K562 (cell line): Measurements from ENCODE around the gene TNF. TPM values are rescaled to one million over a fixed set of nuclear protein-coding genes. Genes with fewer than 3 reads are reported as not detected.

ENCODE experiments used
- ATAC-seq: fragments of 200-7000 bp; cut with Tn5 transposase; 3 replicates; pipeline ENCODE4 v1.9.1; 2020; ENCODE audit warnings: moderate library complexity
- BruUV-seq: library from RNA; stranded (reverse); fragments of 400-500 nt; replicated peaks from 2 replicates; lab custom pipeline; 2021; lab: Mats Ljungman, UMichigan
- CTCF ChIA-PET: fragments of 300-600 bp; formaldehyde crosslinking; extraction: SDS; loops from one replicate; lab custom pipeline; 2021; ENCODE audit warnings: low intra/inter-chr PET ratio; lab: Yijun Ruan, JAX
- POLR2A ChIA-PET: fragments of 300-600, 350-650 bp; sonication (Branson Sonifier 250); formaldehyde crosslinking; extraction: SDS; loops from one replicate; lab custom pipeline; 2021; ENCODE audit warnings: antibody characterized with exemption, inconsistent platforms; lab: Yijun Ruan, JAX
- DNase-seq, 4 experiments: peaks; one replicate each; pipeline versions ENCODE4 v3.0.0 to v3.0.0-alpha.2; 2011 to 2018; ENCODE audit warnings: low spot score in 3 of 4, mixed read lengths in 3 of 4; ENCODE audit errors: extremely low read depth in 1 of 4
- FAIRE-seq: peaks from 2 replicates; lab custom pipeline; 2011; peaks lifted over from hg19 to GRCh38; lab: Jason Lieb, UNC
- H2AFZ ChIP-seq: 2 replicates; pipeline ENCODE4 v1.6.0; 2011; ENCODE audit warnings: low read depth, low read length, control low read depth, inconsistent platforms
- H3K27ac ChIP-seq: fragments of 200-600 bp; 3 replicates; pipeline ENCODE4 v1.8.0; 2011; ENCODE audit warnings: low read depth, mild to moderate bottlenecking, control low read depth, inconsistent platforms, low read length, moderate library complexity, mixed read lengths; ENCODE audit errors: extremely low read depth
- H3K27me3 ChIP-seq, 2 experiments: fragments of 300-600 bp in 1 of 2; 2 replicates in 1 of 2; 3 replicates in 1 of 2; pipeline versions ENCODE4 v1.6.0 to v1.8.0; 2011; ENCODE audit warnings: inconsistent platforms in 2 of 2, low read length in 2 of 2, mild to moderate bottlenecking in 1 of 2, mixed read lengths in 1 of 2, moderate library complexity in 1 of 2; ENCODE audit not compliant: control insufficient read depth in 2 of 2, insufficient read depth in 2 of 2
- H3K36me3 ChIP-seq: fragments of 300-600 bp; 3 replicates; pipeline ENCODE4 v1.8.0; 2011; ENCODE audit warnings: mild to moderate bottlenecking, low read length, inconsistent platforms; ENCODE audit not compliant: control insufficient read depth, insufficient read depth
- H3K4me1 ChIP-seq, 2 experiments: fragments of 200-600 bp in 1 of 2; replicated peaks in 1 of 2; 2 replicates in 1 of 2; 3 replicates in 1 of 2; pipeline versions ENCODE4 v1.5.1 to v1.8.0; 2011; ENCODE audit warnings: inconsistent platforms in 2 of 2, low read length in 2 of 2, mild to moderate bottlenecking in 1 of 2, mixed read lengths in 1 of 2, moderate library complexity in 1 of 2; ENCODE audit not compliant: control insufficient read depth in 2 of 2, insufficient read depth in 2 of 2
- H3K4me2 ChIP-seq: 2 replicates; pipeline ENCODE4 v1.6.1; 2011; ENCODE audit warnings: low read length, control low read depth, inconsistent platforms, mixed read lengths; ENCODE audit not compliant: insufficient read depth
- H3K4me3 ChIP-seq: fragments of 200-600 bp; sonication (generic), shearing (Covaris generic); 2 replicates; pipeline ENCODE4 v1.5.1; 2016; ENCODE audit warnings: control low read depth, inconsistent platforms
- H3K79me2 ChIP-seq: fragments of 200-600 bp; 3 replicates; pipeline ENCODE4 v1.8.0; 2011; ENCODE audit warnings: low read length, inconsistent platforms; ENCODE audit not compliant: control insufficient read depth, insufficient read depth
- H3K9ac ChIP-seq, 2 experiments: 2 replicates each; pipeline versions ENCODE4 v1.6.0 to v1.6.1; 2011; ENCODE audit warnings: low read depth in 2 of 2, low read length in 2 of 2, control low read depth in 1 of 2, inconsistent platforms in 1 of 2, mild to moderate bottlenecking in 1 of 2, mixed read lengths in 1 of 2; ENCODE audit not compliant: insufficient read depth in 1 of 2
- H3K9me1 ChIP-seq: one replicate; pipeline ENCODE4 v1.6.0; 2011; ENCODE audit warnings: inconsistent platforms, mild to moderate bottlenecking, low read length, moderate library complexity; ENCODE audit not compliant: control insufficient read depth, insufficient read depth
- H3K9me3 ChIP-seq: replicated peaks from 2 replicates; pipeline ENCODE4 v1.5.1; 2011; ENCODE audit warnings: low read depth, low read length, inconsistent platforms; ENCODE audit not compliant: control insufficient read depth, insufficient read depth
- H4K20me1 ChIP-seq: replicated peaks from 2 replicates; pipeline ENCODE4 v1.6.1; 2011; ENCODE audit warnings: low read length, inconsistent platforms, mixed read lengths; ENCODE audit not compliant: control insufficient read depth, insufficient read depth
- EP400 ChIP-seq: fragments of 450-650 bp; IDR thresholded peaks from 2 replicates; pipeline ENCODE4 v1.6.1; 2017; ENCODE audit warnings: antibody characterized with exemption, mild to moderate bottlenecking, moderate library complexity
- LEF1 ChIP-seq: fragments of 450-650 bp; IDR thresholded peaks from 2 replicates; pipeline ENCODE4 v1.6.1; 2016; ENCODE audit warnings: mild to moderate bottlenecking
- U2AF1 ChIP-seq: fragments of 200-400 bp; formaldehyde crosslinking; optimal IDR thresholded peaks from 2 replicates; pipeline ENCODE3; 2017; ENCODE audit warnings: mild to moderate bottlenecking, low read depth, low read length, moderate library complexity
- WGBS: fragments of 100-300 bp; shearing (Covaris generic); methylation state at CpG from one replicate; pipeline ENCODE4 v1.1.6; 2016; ENCODE audit warnings: low coverage, mixed read lengths; ENCODE audit not compliant: insufficient coverage; ENCODE audit errors: missing lambda C conversion rate; 5-methylcytosine and 5-hydroxymethylcytosine counted together
- in situ Hi-C: fragments of 300-500 bp; cut with MboI; formaldehyde crosslinking; loops from 4 replicates; pipeline ENCODE4 v1.15.0; 2018; ENCODE audit warnings: inconsistent platforms, mixed read lengths
- intact Hi-C: fragments of 100-400 bp; cut with micrococcal nuclease; formaldehyde crosslinking; loops from 2 replicates; pipeline ENCODE4 v1.14.2; 2022
- polyA plus RNA-seq, 8 experiments: library from polyadenylated mRNA; depleted of rRNA in 4 of 8; stranded (reverse) in 5 of 8; unstranded in 3 of 8; fragments of >200 nt; fragmentation: Nextera tagmentation in 2 of 8; fragmentation: Illumina TruSeq in 1 of 8; extraction: Ambion mirVana in 2 of 8; extraction: Trizol in 1 of 8; gene quantifications; 2 replicates each; pipeline versions ENCODE4 v1.2.1 to v1.2.3, GENCODE V29; 2011 to 2014; ENCODE audit warnings: inconsistent platforms in 1 of 8, missing spikeins in 1 of 8
- total RNA-seq, 7 experiments: library from RNA; depleted of rRNA in 6 of 7; stranded (reverse); fragments of >200 nt in 6 of 7; fragmentation: Illumina TruSeq in 2 of 7; extraction: Trizol in 2 of 7; gene quantifications; 2 replicates each; pipeline versions ENCODE4 v1.2.1 to v1.2.3, GENCODE V29; 2011 to 2021; ENCODE audit warnings: low replicate concordance in 1 of 7
- TF ChIP-seq, protein P1 (sequence below): sonication (generic); formaldehyde crosslinking; IDR thresholded peaks from 2 replicates; pipeline ENCODE4 v1.8.1; 2023; ENCODE audit warnings: mild to moderate bottlenecking, missing genetic modification reagents
- TF ChIP-seq, protein P2 (sequence below): fragments of 450-650 bp; IDR thresholded peaks from 2 replicates; pipeline ENCODE4 v1.6.1; 2016
- TF ChIP-seq, protein P3 (sequence below), 2 experiments: fragments of 450-650 bp; conservative IDR thresholded peaks; 2 replicates each; pipeline ENCODE4 v1.6.1; 2017; ENCODE audit warnings: mild to moderate bottlenecking in 2 of 2, moderate library complexity in 2 of 2

Gene TNF
- total and polyA plus RNA-seq, 9 of the 15 experiments (the other 6 are each of a cell fraction or from before 2014, with no cell fraction given) = 0.08 to 0.40 TPM; not detected in 7

DNA sequence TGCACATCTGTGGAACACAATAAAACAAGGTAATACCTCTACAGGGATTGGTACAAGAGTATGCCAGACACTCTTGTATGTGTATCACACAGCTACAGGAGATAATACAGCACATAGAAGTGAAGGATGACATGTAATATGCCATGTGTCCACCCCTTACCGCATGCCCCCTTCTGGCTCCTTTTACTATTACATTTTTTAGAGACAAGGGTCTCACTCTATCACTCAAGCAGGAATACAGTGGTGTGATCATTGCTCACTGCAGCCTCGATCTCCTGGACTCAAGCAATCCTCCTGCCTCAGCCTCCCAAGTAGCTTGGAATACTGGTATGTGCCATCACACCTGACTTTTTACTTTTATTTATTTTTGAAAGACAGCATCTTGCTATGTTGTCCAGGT, 21.6 kb downstream of the TNF start:
- no peak overlapping the region for H3K4me3 ChIP-seq
- H3K4me2 ChIP-seq = no peak overlapping the region
- peak; percentile 72 to 76 (median 74) for DNase-seq
- ATAC-seq = peak; percentile 86
- BruUV-seq = no TSS peak
- no peaks in the 10 kb centered on the region for H3K79me2 ChIP-seq
- H3K36me3 ChIP-seq = no peaks in the 10 kb centered on the region
- H3K27me3 ChIP-seq = no peaks in the 10 kb centered on the region
- no peak overlapping the region for H2AFZ ChIP-seq
- FAIRE-seq = no peak
- H3K9me3 ChIP-seq = no peaks in the 10 kb centered on the region
- H3K4me1 ChIP-seq = peaks cover 7 to 16% of the 10 kb centered on the region in 2 experiments; a peak in 3 of 5 replicates
- CTCF ChIA-PET = interaction anchor here (0.6 to 5.1 kb wide), 7 partner anchors 16 to 202 kb away, joined by 3 to 78 read pairs (median 7); partner anchors contain the start of genes ATP6V1G2 and NFKBIL1
- POLR2A ChIA-PET = interaction anchor here (0.7 to 3.8 kb wide), 9 partner anchors 10 to 111 kb away, joined by 3 to 22 read pairs (median 6); partner anchors contain the start of genes ATP6V1G2, DDX39B, LTB and NFKBIL1
- 3% methylated on average over 2 of the region's 2 CpGs for WGBS
- H3K27ac ChIP-seq = no peak overlapping the region
- in situ Hi-C loops = loop anchor here (5.0 kb wide), 1 partner anchor 50 kb away; the partner anchor contains the start of genes ATP6V1G2 and NFKBIL1
- intact Hi-C loops = loop anchor here (5.0 kb wide), 1 partner anchor 200 kb away; no protein-coding TSS in a partner anchor
- H4K20me1 ChIP-seq = no peaks in the 10 kb centered on the region
- no peak overlapping the region for H3K9ac ChIP-seq
- H3K9me1 ChIP-seq = peaks cover 3% of the 10 kb centered on the region
- TF ChIP-seq, protein P1, sequence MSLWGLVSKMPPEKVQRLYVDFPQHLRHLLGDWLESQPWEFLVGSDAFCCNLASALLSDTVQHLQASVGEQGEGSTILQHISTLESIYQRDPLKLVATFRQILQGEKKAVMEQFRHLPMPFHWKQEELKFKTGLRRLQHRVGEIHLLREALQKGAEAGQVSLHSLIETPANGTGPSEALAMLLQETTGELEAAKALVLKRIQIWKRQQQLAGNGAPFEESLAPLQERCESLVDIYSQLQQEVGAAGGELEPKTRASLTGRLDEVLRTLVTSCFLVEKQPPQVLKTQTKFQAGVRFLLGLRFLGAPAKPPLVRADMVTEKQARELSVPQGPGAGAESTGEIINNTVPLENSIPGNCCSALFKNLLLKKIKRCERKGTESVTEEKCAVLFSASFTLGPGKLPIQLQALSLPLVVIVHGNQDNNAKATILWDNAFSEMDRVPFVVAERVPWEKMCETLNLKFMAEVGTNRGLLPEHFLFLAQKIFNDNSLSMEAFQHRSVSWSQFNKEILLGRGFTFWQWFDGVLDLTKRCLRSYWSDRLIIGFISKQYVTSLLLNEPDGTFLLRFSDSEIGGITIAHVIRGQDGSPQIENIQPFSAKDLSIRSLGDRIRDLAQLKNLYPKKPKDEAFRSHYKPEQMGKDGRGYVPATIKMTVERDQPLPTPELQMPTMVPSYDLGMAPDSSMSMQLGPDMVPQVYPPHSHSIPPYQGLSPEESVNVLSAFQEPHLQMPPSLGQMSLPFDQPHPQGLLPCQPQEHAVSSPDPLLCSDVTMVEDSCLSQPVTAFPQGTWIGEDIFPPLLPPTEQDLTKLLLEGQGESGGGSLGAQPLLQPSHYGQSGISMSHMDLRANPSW (CRISPR knock-in tag) = no peak
- TF ChIP-seq U2AF1 (no peak), EP400 (no peak), LEF1 (no peak)
- TF ChIP-seq, protein P2, sequence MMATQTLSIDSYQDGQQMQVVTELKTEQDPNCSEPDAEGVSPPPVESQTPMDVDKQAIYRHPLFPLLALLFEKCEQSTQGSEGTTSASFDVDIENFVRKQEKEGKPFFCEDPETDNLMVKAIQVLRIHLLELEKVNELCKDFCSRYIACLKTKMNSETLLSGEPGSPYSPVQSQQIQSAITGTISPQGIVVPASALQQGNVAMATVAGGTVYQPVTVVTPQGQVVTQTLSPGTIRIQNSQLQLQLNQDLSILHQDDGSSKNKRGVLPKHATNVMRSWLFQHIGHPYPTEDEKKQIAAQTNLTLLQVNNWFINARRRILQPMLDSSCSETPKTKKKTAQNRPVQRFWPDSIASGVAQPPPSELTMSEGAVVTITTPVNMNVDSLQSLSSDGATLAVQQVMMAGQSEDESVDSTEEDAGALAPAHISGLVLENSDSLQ = peak; percentile 53
- TF ChIP-seq, protein P3, sequence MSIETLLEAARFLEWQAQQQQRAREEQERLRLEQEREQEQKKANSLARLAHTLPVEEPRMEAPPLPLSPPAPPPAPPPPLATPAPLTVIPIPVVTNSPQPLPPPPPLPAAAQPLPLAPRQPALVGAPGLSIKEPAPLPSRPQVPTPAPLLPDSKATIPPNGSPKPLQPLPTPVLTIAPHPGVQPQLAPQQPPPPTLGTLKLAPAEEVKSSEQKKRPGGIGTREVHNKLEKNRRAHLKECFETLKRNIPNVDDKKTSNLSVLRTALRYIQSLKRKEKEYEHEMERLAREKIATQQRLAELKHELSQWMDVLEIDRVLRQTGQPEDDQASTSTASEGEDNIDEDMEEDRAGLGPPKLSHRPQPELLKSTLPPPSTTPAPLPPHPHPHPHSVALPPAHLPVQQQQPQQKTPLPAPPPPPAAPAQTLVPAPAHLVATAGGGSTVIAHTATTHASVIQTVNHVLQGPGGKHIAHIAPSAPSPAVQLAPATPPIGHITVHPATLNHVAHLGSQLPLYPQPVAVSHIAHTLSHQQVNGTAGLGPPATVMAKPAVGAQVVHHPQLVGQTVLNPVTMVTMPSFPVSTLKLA (conservative IDR thresholded peaks at IDR 0.05) = peak in 1 of 2 experiments; percentile 50; a peak in 1 of 4 replicates
